H1 (cell line): ENCODE measurements around the gene KIAA1755. TPM values are rescaled to one million over a fixed set of nuclear protein-coding genes. Genes with fewer than 3 reads are reported as not detected.

Experiments used
- CTCF ChIA-PET: fragments of 300-600 bp; sonication (Branson Sonifier 250); formaldehyde crosslinking; loops from one replicate; lab custom pipeline; 2021; ENCODE audit not compliant: partially characterized antibody; lab: Charles Lee
- POLR2A ChIA-PET: fragments of 300-600 bp; sonication (Branson Sonifier 250); formaldehyde crosslinking; loops from one replicate; lab custom pipeline; 2021; ENCODE audit warnings: inconsistent platforms; ENCODE audit not compliant: partially characterized antibody; lab: Charles Lee
- DNase-seq, 2 experiments: peaks; one replicate each; pipeline versions ENCODE4 v3.0.0 to v3.0.0-alpha.2; 2010 to 2022; ENCODE audit warnings: low spot score in 2 of 2, low read depth in 1 of 2, mixed read lengths in 1 of 2
- FAIRE-seq: peaks from 2 replicates; lab custom pipeline; 2011; peaks lifted over from hg19 to GRCh38; lab: Jason Lieb, UNC
- H2AFZ ChIP-seq: 2 replicates; pipeline ENCODE4 v1.8.1; 2012; ENCODE audit warnings: low read length, inconsistent platforms
- H2AK5ac ChIP-seq: 2 replicates; pipeline ENCODE4 v1.6.1; 2013; ENCODE audit warnings: low read depth, low read length
- H2BK120ac ChIP-seq: replicated peaks from 2 replicates; pipeline ENCODE3; 2013; ENCODE audit warnings: low read depth, low read length, inconsistent platforms
- H2BK12ac ChIP-seq: 2 replicates; pipeline ENCODE4 v1.6.1; 2013; ENCODE audit warnings: low read depth, low read length
- H2BK15ac ChIP-seq: 2 replicates; pipeline ENCODE4 v1.6.1; 2013; ENCODE audit warnings: low read length
- H2BK20ac ChIP-seq: 2 replicates; pipeline ENCODE4 v1.6.1; 2013; ENCODE audit warnings: low read length
- H2BK5ac ChIP-seq: 2 replicates; pipeline ENCODE4 v1.6.1; 2013; ENCODE audit warnings: low read depth, low read length
- H3K14ac ChIP-seq: 2 replicates; pipeline ENCODE4 v1.6.1; 2013; ENCODE audit warnings: inconsistent platforms; ENCODE audit not compliant: insufficient read length
- H3K18ac ChIP-seq: 2 replicates; pipeline ENCODE4 v1.6.1; 2013; ENCODE audit warnings: low read length; ENCODE audit errors: extremely low read depth
- H3K23ac ChIP-seq: 2 replicates; pipeline ENCODE4 v1.6.1; 2013; ENCODE audit warnings: inconsistent platforms; ENCODE audit not compliant: insufficient read length
- H3K23me2 ChIP-seq: 2 replicates; pipeline ENCODE4 v1.6.1; 2013; ENCODE audit warnings: low read depth, low read length
- H3K27ac ChIP-seq: 2 replicates; pipeline ENCODE4 v1.6.1; 2011; ENCODE audit warnings: low read depth, low read length, inconsistent platforms
- H3K27me3 ChIP-seq, 4 experiments: replicated peaks in 1 of 4; 1 replicate in 1 of 4; 2 replicates in 3 of 4; pipeline versions ENCODE4 v1.6.1 to v1.8.1; 2011 to 2013; ENCODE audit warnings: low read length in 3 of 4, mild to moderate bottlenecking in 3 of 4, inconsistent platforms in 2 of 4, mixed read lengths in 2 of 4, moderate library complexity in 1 of 4; ENCODE audit not compliant: control insufficient read depth in 3 of 4, insufficient read depth in 3 of 4; ENCODE audit errors: extremely low read depth in 1 of 4
- H3K36me3 ChIP-seq, 4 experiments: 2 replicates each; pipeline versions ENCODE4 v1.6.1 to v1.8.1; 2011 to 2013; ENCODE audit warnings: mild to moderate bottlenecking in 4 of 4, low read length in 3 of 4, moderate library complexity in 2 of 4, control low read depth in 1 of 4, inconsistent platforms in 1 of 4; ENCODE audit not compliant: insufficient read depth in 4 of 4, control insufficient read depth in 2 of 4
- H3K4ac ChIP-seq: replicated peaks from 2 replicates; pipeline ENCODE3; 2013; ENCODE audit warnings: low read length, low read depth, mixed read lengths, inconsistent platforms; ENCODE audit not compliant: insufficient read length
- H3K4me1 ChIP-seq, 4 experiments: replicated peaks in 1 of 4; 1 replicate in 1 of 4; 2 replicates in 3 of 4; pipeline versions ENCODE4 v1.6.1 to v1.8.1; 2011 to 2013; ENCODE audit warnings: low read length in 3 of 4, inconsistent platforms in 2 of 4, mixed read lengths in 1 of 4; ENCODE audit not compliant: insufficient read depth in 4 of 4, control insufficient read depth in 3 of 4
- H3K4me2 ChIP-seq, 2 experiments: 2 replicates each; pipeline versions ENCODE4 v1.6.1 to v1.8.1; 2011 to 2013; ENCODE audit warnings: low read depth in 2 of 2, low read length in 2 of 2, control low read depth in 1 of 2, inconsistent platforms in 1 of 2, mild to moderate bottlenecking in 1 of 2; ENCODE audit not compliant: insufficient read depth in 1 of 2
- H3K4me3 ChIP-seq, 4 experiments: fragments of 200-600, 300-600 bp in 1 of 4; sonication (generic), shearing (Covaris generic), sonication (Bioruptor Twin) in 1 of 4; 2 replicates each; pipeline versions ENCODE4 v1.5.1 to v1.8.1; 2011 to 2016; ENCODE audit warnings: low read length in 4 of 4, low read depth in 3 of 4, control low read depth in 2 of 4, inconsistent platforms in 2 of 4, mild to moderate bottlenecking in 2 of 4, mixed read lengths in 1 of 4, moderate library complexity in 1 of 4; ENCODE audit not compliant: insufficient read depth in 2 of 4; ENCODE audit errors: extremely low read depth in 1 of 4
- H3K56ac ChIP-seq: replicated peaks from 2 replicates; pipeline ENCODE3; 2013; ENCODE audit warnings: low read depth, mild to moderate bottlenecking, mixed read lengths, low read length, inconsistent platforms; ENCODE audit not compliant: insufficient read length
- H3K79me1 ChIP-seq: 2 replicates; pipeline ENCODE4 v1.6.1; 2013; ENCODE audit warnings: low read depth, low read length, control low read depth
- H3K79me2 ChIP-seq, 2 experiments: 2 replicates each; pipeline versions ENCODE4 v1.6.1 to v1.8.1; 2012 to 2013; ENCODE audit warnings: low read length in 2 of 2, mild to moderate bottlenecking in 2 of 2, inconsistent platforms in 1 of 2; ENCODE audit not compliant: insufficient read depth in 2 of 2, control insufficient read depth in 1 of 2
- H3K9ac ChIP-seq, 4 experiments: replicated peaks in 1 of 4; 1 replicate in 1 of 4; 2 replicates in 3 of 4; pipeline versions ENCODE4 v1.6.1 to v1.8.1; 2011 to 2013; ENCODE audit warnings: low read depth in 3 of 4, low read length in 3 of 4, control low read depth in 2 of 4, mild to moderate bottlenecking in 2 of 4, moderate library complexity in 2 of 4, inconsistent platforms in 1 of 4; ENCODE audit errors: extremely low read depth in 1 of 4
- H3K9me3 ChIP-seq, 2 experiments: 2 replicates each; pipeline versions ENCODE4 v1.6.1 to v1.8.1; 2012 to 2013; ENCODE audit warnings: mild to moderate bottlenecking in 2 of 2, moderate library complexity in 2 of 2, control low read depth in 1 of 2, inconsistent platforms in 1 of 2, low read depth in 1 of 2, low read length in 1 of 2, mixed read lengths in 1 of 2; ENCODE audit not compliant: insufficient read depth in 2 of 2
- H4K20me1 ChIP-seq, 2 experiments: replicated peaks in 1 of 2; 2 replicates each; pipeline versions ENCODE3 to v1.8.1; 2011 to 2013; ENCODE audit warnings: inconsistent platforms in 2 of 2, low read length in 2 of 2, mild to moderate bottlenecking in 1 of 2; ENCODE audit not compliant: insufficient read depth in 2 of 2, control insufficient read depth in 1 of 2
- H4K5ac ChIP-seq: 2 replicates; pipeline ENCODE4 v1.6.1; 2013; ENCODE audit warnings: low read length, low read depth, mixed read lengths, inconsistent platforms; ENCODE audit not compliant: insufficient read length
- H4K8ac ChIP-seq: 2 replicates; pipeline ENCODE4 v1.8.0; 2013; ENCODE audit warnings: mild to moderate bottlenecking, moderate library complexity, low read length, inconsistent platforms; ENCODE audit not compliant: insufficient read depth; ENCODE audit errors: extremely low read depth
- H4K91ac ChIP-seq: replicated peaks from 2 replicates; pipeline ENCODE3; 2013; ENCODE audit warnings: low read length, mixed read lengths, inconsistent platforms; ENCODE audit not compliant: insufficient read length
- KDM5A ChIP-seq: fragments of 200-600 bp; IDR thresholded peaks from 2 replicates; pipeline ENCODE4 v1.7.1; 2012; ENCODE audit warnings: mild to moderate bottlenecking, low read length, inconsistent platforms, mixed read lengths
- SRF ChIP-seq: IDR thresholded peaks from 2 replicates; pipeline ENCODE4 v1.6.1; 2011; ENCODE audit warnings: mild to moderate bottlenecking, low read depth, low read length, moderate library complexity
- WGBS, 2 experiments: shearing (Covaris generic) in 1 of 2; methylation state at CpG; one replicate each; pipeline versions ENCODE4 v1.1.6 to v1.1.7; 2013 to 2015; ENCODE audit warnings: low lambda C conversion rate in 2 of 2, mixed read lengths in 2 of 2, inconsistent platforms in 1 of 2, low coverage in 1 of 2, missing lambda C conversion rate in 1 of 2; ENCODE audit not compliant: insufficient replicate concordance in 2 of 2, insufficient coverage in 1 of 2, insufficient read length in 1 of 2; ENCODE audit errors: extremely low coverage in 1 of 2, missing lambda C conversion rate in 1 of 2; 5-methylcytosine and 5-hydroxymethylcytosine counted together
- polyA plus RNA-seq, 7 experiments: library from polyadenylated mRNA; depleted of rRNA in 3 of 7; stranded (reverse) in 5 of 7; unstranded in 2 of 7; fragments of >200 nt in 5 of 7; fragments of 200-250 nt in 2 of 7; gene quantifications; 1 replicate in 5 of 7; 2 replicates in 1 of 7; 4 replicates in 1 of 7; pipeline versions ENCODE4 v1.2.1 to v1.2.3, GENCODE V29; 2011 to 2013; ENCODE audit warnings: missing spikeins in 2 of 7, mixed read lengths in 2 of 7
- total RNA-seq: library from RNA; stranded (reverse); fragmentation: NEBNext Ultra II Directional; extraction: Animal tissue kit (Norgen Biotek cat#: 25700); gene quantifications from 2 replicates; pipeline ENCODE4 v1.2.1, GENCODE V29; 2021

The KIAA1755 gene
- total and polyA plus RNA-seq, 2 of the 8 experiments (the other 6 are each of a cell fraction or from before 2014, with no cell fraction given): 0.23 TPM; not detected in 1

DNA sequence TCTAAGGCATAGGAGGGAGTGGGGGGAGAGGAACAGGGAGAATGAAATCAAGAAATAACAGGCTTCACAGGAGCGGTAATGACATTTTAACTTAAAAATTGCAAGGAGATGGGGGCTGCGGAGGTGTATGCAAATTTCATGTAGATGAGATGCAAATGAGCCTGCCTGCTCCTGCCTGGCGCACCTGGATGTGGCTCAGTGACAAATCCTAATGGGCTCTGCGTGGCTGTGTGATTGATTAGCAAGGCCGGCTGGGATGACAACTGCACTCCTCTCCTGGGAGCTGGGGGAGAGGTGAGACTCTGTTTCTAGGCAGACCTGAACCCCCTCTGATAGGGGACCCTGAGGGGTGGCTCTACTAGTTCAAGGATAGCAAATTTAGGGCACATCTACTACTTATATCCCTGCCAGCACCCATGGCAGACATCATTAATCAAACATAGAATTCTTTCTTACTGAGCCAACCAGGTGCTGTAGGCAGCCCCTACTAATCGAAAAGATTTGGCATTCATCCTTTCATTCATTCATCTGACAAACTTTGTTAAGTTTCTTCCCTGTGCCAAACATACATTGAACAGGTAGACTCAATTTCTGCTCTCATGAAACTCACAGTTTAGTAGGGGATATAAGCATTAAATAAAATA is 57.1 kb downstream of the KIAA1755 start:
- Histone ChIP-seq H3K27ac (no peak overlapping the region), H3K4me2 (no peak overlapping the region), H4K20me1 (no peaks in the 10 kb centered on the region), H3K4me3 (no peak overlapping the region), H3K56ac (no peak overlapping the region), H2AFZ (no peak overlapping the region), H4K5ac (no peak overlapping the region), H3K4ac (no peak overlapping the region), H2BK12ac (no peak overlapping the region), H3K23ac (no peak overlapping the region), H2BK20ac (no peak overlapping the region), H4K91ac (no peak overlapping the region), H3K4me1 (no peaks in the 10 kb centered on the region), H2BK15ac (no peak overlapping the region), H3K79me1 (no peaks in the 10 kb centered on the region), H3K14ac (no peak overlapping the region), H3K9ac (no peak overlapping the region), H3K79me2 (no peaks in the 10 kb centered on the region), H3K27me3 (no peaks in the 10 kb centered on the region), H4K8ac (no peak overlapping the region; the same call in 1 of the 2 replicates), H3K23me2 (no peaks in the 10 kb centered on the region), H2BK120ac (no peak overlapping the region), H3K36me3 (no peaks in the 10 kb centered on the region), H2AK5ac (no peak overlapping the region), H3K9me3 (no peaks in the 10 kb centered on the region), H2BK5ac (no peak overlapping the region), H3K18ac (no peak overlapping the region)
- CTCF ChIA-PET: interaction anchor here (1.1 to 3.5 kb wide), 5 partner anchors 7 to 146 kb away, joined by 3 to 22 read pairs (median 3); partner anchors contain the start of gene TGM2
- WGBS, 2 experiments: 87% methylated on average over 6 of the region's 6 CpGs; no CpG with 5 or more reads in 1 of the 2 experiments
- DNase-seq (no peak), FAIRE-seq (no peak)
- 0 out of 2 replicates have a peak, but pooled peaks have one; percentile 25 for TF ChIP-seq SRF
- no peak for TF ChIP-seq KDM5A
- POLR2A ChIA-PET: no interaction called here
